Measurements from ENCODE around the gene TRIP11.

Gene TRIP11

DNA sequence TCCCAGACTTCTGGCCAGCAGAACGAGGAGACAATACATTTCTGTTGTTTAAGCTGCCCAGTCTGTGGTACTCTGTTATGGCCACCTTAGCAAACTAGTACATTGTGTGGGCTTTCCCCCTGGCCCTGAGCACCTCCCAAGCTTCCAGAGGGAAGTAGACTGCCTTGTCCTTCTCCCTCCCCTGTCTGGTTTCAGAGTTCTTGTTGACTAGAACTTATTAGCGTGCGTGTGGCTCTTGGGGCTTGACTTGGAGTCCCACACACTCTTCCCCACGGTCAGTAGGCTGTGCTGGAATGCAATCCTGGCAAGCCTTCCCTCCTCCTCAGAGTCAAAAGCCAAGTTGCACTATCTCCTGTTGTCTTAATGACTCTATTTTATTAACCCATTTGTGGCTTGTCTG lies 120.0 kb downstream of the TRIP11 start:
- in situ Hi-C loops (cut with HindIII; ENCODE audit: low pct_ligation_motif_present, low sequenced_read_pairs): no loop called here
- no peak for TF ChIP-seq CTCF (IDR thresholded peaks at IDR 0.05; ENCODE audit: low read depth, low read length, missing control alignments)
- no peak overlapping the region for H3K27ac ChIP-seq
- no peaks in the 10 kb centered on the region for H3K36me3 ChIP-seq (replicated peaks)
- H3K4me3 ChIP-seq (ENCODE audit: low read depth, low read length): no peak overlapping the region
- no peaks in the 10 kb centered on the region for H3K27me3 ChIP-seq (replicated peaks)
- DNase-seq: peak; percentile 28

GRCh38 chr14:91918186-91918883 lies 121.5 kb downstream of the TRIP11 start:
- in situ Hi-C loops (cut with HindIII; ENCODE audit: low pct_ligation_motif_present, low sequenced_read_pairs): no loop called here
- TF ChIP-seq CTCF (IDR thresholded peaks at IDR 0.05; ENCODE audit: low read depth, low read length, missing control alignments): no peak
- H3K4me3 ChIP-seq (ENCODE audit: low read depth, low read length): no peak overlapping the region
- H3K27ac ChIP-seq: no peak overlapping the region
- H3K27me3 ChIP-seq (replicated peaks): no peaks in the 10 kb centered on the region
- no peaks in the 10 kb centered on the region for H3K36me3 ChIP-seq (replicated peaks)
- no peak for DNase-seq

All from brain microvascular endothelial cell (primary cell).